Ramos (cell line): ENCODE results near the gene ARHGAP15.

Experiments used
- in situ Hi-C: fragments of 300-500 bp; cut with MboI; formaldehyde crosslinking; loops from one replicate; pipeline ENCODE4 v1.14.3; 2022; ENCODE audit warnings: low sequenced_read_pairs; ENCODE audit not compliant: unreplicated experiment

The ARHGAP15 gene

GRCh38 chr2:143764706-143765105 lies 635.5 kb downstream of the ARHGAP15 start:
- in situ Hi-C loops: no loop called here

- in situ Hi-C loops: no loop called here
Observed at GRCh38 chr2:143768991-143769390, 639.8 kb downstream of the ARHGAP15 start.

GRCh38 chr2:143771939-143772338 lies 642.7 kb downstream of the ARHGAP15 start:
- in situ Hi-C loops: no loop called here

GRCh38 chr2:143776526-143777297 lies 647.5 kb downstream of the ARHGAP15 start:
- in situ Hi-C loops: no loop called here

- in situ Hi-C loops: no loop called here
Observed at GRCh38 chr2:143779021-143779420, 649.8 kb downstream of the ARHGAP15 start.

- in situ Hi-C loops: no loop called here
Observed at GRCh38 chr2:143786026-143786765, 657.0 kb downstream of the ARHGAP15 start.

- in situ Hi-C loops: no loop called here
Observed at GRCh38 chr2:143787674-143788073, 658.5 kb downstream of the ARHGAP15 start.

GRCh38 chr2:143792602-143793001 lies 663.4 kb downstream of the ARHGAP15 start:
- in situ Hi-C loops: no loop called here

GRCh38 chr2:143793381-143793780 lies 664.2 kb downstream of the ARHGAP15 start:
- in situ Hi-C loops: no loop called here

GRCh38 chr2:143796051-143796450 lies 666.8 kb downstream of the ARHGAP15 start:
- in situ Hi-C loops: no loop called here

- in situ Hi-C loops: no loop called here
Observed at GRCh38 chr2:143801561-143801960, 672.3 kb downstream of the ARHGAP15 start.

- in situ Hi-C loops: no loop called here
Observed at GRCh38 chr2:143802242-143802641, 673.0 kb downstream of the ARHGAP15 start.

GRCh38 chr2:143802871-143803650 lies 673.8 kb downstream of the ARHGAP15 start:
- in situ Hi-C loops: no loop called here

- in situ Hi-C loops: no loop called here
Observed at GRCh38 chr2:143803936-143804335, 674.7 kb downstream of the ARHGAP15 start.

GRCh38 chr2:143805666-143806065 lies 676.4 kb downstream of the ARHGAP15 start:
- in situ Hi-C loops: no loop called here

GRCh38 chr2:143807192-143807591 lies 678.0 kb downstream of the ARHGAP15 start:
- in situ Hi-C loops: no loop called here

- in situ Hi-C loops: no loop called here
Observed at GRCh38 chr2:143807671-143808070, 678.5 kb downstream of the ARHGAP15 start.

GRCh38 chr2:143808166-143808565 lies 678.9 kb downstream of the ARHGAP15 start:
- in situ Hi-C loops: no loop called here

- in situ Hi-C loops: no loop called here
Observed at GRCh38 chr2:143815082-143815481, 685.9 kb downstream of the ARHGAP15 start.

- in situ Hi-C loops: no loop called here
Observed at GRCh38 chr2:143816916-143817315, 687.7 kb downstream of the ARHGAP15 start.
